DND-41 (cell line): ENCODE data around the gene MTHFR.

Experiments used
- EZH2 ChIP-seq: IDR thresholded peaks from 3 replicates; pipeline ENCODE4 v1.6.1; 2012; ENCODE audit warnings: borderline replicate concordance, low read depth, mild to moderate bottlenecking, moderate library complexity, low read length, inconsistent platforms; ENCODE audit not compliant: severe bottlenecking
- TF ChIP-seq, protein P1 (sequence below): IDR thresholded peaks from 2 replicates; pipeline ENCODE4 v1.5.1; 2012; ENCODE audit warnings: borderline replicate concordance, low read length, moderate library complexity, mild to moderate bottlenecking; ENCODE audit not compliant: poor library complexity, severe bottlenecking; ENCODE audit errors: extremely low read depth

- TF ChIP-seq EZH2, result no peak
- TF ChIP-seq, protein P1, sequence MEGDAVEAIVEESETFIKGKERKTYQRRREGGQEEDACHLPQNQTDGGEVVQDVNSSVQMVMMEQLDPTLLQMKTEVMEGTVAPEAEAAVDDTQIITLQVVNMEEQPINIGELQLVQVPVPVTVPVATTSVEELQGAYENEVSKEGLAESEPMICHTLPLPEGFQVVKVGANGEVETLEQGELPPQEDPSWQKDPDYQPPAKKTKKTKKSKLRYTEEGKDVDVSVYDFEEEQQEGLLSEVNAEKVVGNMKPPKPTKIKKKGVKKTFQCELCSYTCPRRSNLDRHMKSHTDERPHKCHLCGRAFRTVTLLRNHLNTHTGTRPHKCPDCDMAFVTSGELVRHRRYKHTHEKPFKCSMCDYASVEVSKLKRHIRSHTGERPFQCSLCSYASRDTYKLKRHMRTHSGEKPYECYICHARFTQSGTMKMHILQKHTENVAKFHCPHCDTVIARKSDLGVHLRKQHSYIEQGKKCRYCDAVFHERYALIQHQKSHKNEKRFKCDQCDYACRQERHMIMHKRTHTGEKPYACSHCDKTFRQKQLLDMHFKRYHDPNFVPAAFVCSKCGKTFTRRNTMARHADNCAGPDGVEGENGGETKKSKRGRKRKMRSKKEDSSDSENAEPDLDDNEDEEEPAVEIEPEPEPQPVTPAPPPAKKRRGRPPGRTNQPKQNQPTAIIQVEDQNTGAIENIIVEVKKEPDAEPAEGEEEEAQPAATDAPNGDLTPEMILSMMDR, result no peak
Observed at GRCh38 chr1:11822091-11822490, 16.3 kb upstream of the MTHFR start.
